Occipital lobe (tissue), 2 donors: ENCODE results near the gene RTL1. TPM values are rescaled to one million over a fixed set of nuclear protein-coding genes. Genes with fewer than 3 reads are reported as not detected.

ENCODE experiments used
- DNase-seq: peaks from one replicate; lab custom pipeline; 2025; lab: John Stamatoyannopoulos, UW
- total RNA-seq: library from RNA; depleted of rRNA; stranded (reverse); fragments of >200 nt; gene quantifications from one replicate; pipeline ENCODE4 v1.2.3, GENCODE V29; 2014

Gene RTL1
- total RNA-seq, 1 donor from 2014 or later, result not detected

GRCh38 chr14:100851586-100851916 is 52.0 kb downstream of the RTL1 start:
- no peak for DNase-seq

- no peak for DNase-seq
Observed at GRCh38 chr14:100850841-100851585, 52.5 kb downstream of the RTL1 start.

- no peak for DNase-seq
Observed at GRCh38 chr14:100849115-100849781, 54.3 kb downstream of the RTL1 start.

- DNase-seq, result no peak
Observed at GRCh38 chr14:100846309-100846859, 57.1 kb downstream of the RTL1 start.

GRCh38 chr14:100845341-100845740 is 58.2 kb downstream of the RTL1 start:
- DNase-seq, result no peak

GRCh38 chr14:100844846-100845245 is 58.7 kb downstream of the RTL1 start:
- DNase-seq, result no peak

- DNase-seq, result no peak
Observed at GRCh38 chr14:100844421-100844820, 59.1 kb downstream of the RTL1 start.

- DNase-seq, result no peak
Observed at GRCh38 chr14:100844082-100844408, 59.5 kb downstream of the RTL1 start.

- DNase-seq, result no peak
Observed at GRCh38 chr14:100842799-100843198, 60.7 kb downstream of the RTL1 start.

GRCh38 chr14:100841761-100842403 is 61.6 kb downstream of the RTL1 start:
- no peak for DNase-seq

- no peak for DNase-seq
Observed at GRCh38 chr14:100841066-100841760, 62.3 kb downstream of the RTL1 start.

GRCh38 chr14:100840286-100841065 is 63.0 kb downstream of the RTL1 start:
- no peak for DNase-seq

- DNase-seq, result no peak
Observed at GRCh38 chr14:100839681-100840111, 63.8 kb downstream of the RTL1 start.

- DNase-seq, result no peak
Observed at GRCh38 chr14:100839315-100839585, 64.3 kb downstream of the RTL1 start.

GRCh38 chr14:100838493-100839314 is 64.8 kb downstream of the RTL1 start:
- no peak for DNase-seq

- no peak for DNase-seq
Observed at GRCh38 chr14:100837805-100838350, 65.6 kb downstream of the RTL1 start.

- no peak for DNase-seq
Observed at GRCh38 chr14:100836941-100837804, 66.3 kb downstream of the RTL1 start.

GRCh38 chr14:100836311-100836805 is 67.2 kb downstream of the RTL1 start:
- no peak for DNase-seq
